ENCODE measurements around the gene ZCCHC14.
"Not testable (repeated sequence)": the region's sequence is repeated elsewhere in the genome, so short reads cannot be mapped to it uniquely, and the experiment has no call there.

ZCCHC14 gene

DNA sequence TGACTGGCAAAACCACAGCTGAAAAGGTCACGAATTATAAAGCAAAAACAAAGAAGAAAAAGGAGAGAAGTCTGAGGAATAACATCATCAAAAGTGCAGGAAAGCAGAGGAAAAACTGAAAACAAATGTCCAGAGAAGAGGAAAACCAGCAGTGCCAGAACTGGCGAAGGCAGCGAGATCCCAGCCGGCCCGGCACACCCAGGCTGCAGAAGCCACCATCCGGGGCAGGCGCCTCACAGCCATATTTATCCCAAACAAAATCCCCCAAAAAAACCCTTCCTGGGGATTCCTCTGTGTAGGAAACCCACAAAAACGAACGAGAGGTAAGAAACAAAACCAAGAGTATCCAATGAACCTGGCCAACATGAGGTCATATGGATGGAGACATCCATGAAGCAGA lies 10.6 kb downstream of the ZCCHC14 start:
- DNase-seq, result no peak

DNA sequence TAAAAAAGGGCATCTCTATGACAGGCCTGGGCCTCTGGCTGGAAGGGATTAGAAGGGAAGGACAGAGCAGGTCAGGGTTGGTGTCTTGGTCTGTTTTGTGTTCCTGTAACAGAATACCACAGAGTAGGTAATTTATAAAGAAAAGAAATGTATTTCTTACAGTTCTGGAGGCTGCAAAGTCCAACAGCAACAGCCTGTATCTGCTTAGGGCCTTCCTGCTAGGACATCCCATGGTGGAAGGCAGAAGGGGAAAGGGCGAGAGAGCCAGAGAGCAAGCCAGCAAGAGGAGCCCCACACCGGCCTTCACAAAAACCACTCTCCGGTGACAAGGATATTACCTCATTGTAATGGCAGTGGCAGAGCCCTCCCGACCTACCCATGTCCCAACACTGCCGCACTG lies 11.1 kb downstream of the ZCCHC14 start:
- DNase-seq, result not testable (repeated sequence)

DNA sequence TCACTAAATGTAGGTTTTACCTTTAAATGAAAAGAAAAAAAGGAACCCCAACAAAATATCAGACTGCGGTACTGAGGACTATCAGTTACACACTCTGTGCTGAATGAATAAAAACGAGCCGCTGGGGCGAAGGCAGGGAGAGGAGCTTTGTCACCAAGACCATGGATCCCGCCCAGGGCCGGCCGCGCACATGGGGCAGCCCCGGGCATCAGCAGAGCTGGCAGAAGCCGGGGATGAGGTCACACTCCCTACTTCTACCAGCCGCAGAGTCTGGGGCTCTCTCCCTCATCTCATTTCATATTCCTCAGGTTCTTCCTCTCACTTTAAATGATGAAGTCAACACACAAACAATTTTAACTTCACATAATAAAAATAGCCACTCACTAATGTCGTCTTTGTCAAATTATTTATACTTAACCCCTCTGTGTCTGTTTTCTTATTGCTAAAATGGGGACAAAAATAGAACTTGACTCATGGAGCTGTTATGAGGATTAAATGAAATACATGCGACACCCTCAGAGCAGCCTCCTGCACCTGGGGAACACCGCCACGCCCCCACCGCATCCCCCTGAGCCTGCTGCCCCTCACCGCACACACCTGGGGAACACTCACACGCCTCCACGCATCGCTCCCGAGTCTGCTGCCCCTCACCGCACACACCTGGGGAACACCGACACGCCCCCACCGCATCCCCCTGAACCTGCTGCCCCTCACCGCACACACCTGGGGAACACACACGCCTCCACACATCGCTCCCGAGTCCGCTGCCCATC lies 15.4 kb downstream of the ZCCHC14 start:
- peak in 50 of 58 donors; percentile 5 to 79 (median 55) for DNase-seq

DNA sequence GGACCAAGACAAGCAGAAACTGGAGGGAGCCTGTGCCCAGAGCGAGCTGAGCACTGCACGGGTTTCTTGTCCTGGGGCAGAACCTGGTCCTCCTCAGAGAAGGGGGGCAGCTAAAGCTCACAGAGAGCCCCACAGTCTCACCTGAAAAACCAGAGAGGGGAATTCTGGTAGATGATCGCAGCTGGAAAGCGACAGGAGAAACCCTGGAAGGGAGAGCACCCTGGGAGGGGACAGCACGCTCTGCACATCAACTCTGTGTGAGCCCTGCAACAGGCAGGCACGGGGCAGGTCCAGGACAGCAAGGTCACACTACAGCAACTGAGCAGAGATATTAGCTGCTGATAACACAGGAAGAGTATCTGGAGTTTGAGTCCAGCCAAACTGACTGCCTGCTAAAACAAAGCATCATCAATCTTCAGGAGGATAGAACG lies 18.2 kb downstream of the ZCCHC14 start:
- no peak for DNase-seq

DNA sequence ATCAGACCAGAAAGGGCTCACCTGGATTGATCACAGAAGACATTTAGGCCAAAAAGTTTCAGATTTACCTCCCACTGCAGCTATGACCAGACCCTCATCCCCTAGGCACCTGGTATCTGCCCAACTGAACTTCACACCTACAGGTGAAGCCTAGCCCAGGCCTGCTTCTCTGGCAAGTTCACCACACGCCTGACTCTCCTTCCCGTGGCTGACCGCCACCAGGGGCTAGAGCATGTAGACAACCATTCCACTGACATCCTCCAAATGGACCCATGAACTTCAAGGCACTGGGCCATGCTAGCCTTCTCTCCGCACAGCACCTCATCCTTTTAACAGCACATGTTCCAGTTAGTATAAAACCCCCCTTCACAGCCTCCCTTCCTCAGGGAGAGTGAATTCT lies 18.8 kb downstream of the ZCCHC14 start:
- DNase-seq, result no peak

DNA sequence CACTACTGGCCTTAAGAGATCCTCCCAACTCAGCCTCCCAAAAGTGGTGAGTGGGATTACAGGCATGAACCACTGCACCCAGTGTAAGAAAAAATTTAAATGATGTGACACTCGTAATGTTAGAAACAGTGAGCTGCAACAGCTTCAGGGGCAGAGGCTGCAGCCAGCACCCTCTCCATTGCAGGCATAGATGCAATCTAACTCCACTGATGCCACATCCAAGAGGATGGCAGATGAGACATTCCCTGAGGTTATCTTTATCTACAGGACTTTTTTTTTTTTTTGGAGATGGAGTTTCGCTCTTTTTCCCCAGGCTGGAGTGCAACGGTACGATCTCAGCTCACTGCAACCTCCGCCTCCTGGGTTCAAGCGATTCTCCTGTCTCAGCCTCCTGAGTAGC lies 19.9 kb downstream of the ZCCHC14 start:
- no peak for DNase-seq

DNA sequence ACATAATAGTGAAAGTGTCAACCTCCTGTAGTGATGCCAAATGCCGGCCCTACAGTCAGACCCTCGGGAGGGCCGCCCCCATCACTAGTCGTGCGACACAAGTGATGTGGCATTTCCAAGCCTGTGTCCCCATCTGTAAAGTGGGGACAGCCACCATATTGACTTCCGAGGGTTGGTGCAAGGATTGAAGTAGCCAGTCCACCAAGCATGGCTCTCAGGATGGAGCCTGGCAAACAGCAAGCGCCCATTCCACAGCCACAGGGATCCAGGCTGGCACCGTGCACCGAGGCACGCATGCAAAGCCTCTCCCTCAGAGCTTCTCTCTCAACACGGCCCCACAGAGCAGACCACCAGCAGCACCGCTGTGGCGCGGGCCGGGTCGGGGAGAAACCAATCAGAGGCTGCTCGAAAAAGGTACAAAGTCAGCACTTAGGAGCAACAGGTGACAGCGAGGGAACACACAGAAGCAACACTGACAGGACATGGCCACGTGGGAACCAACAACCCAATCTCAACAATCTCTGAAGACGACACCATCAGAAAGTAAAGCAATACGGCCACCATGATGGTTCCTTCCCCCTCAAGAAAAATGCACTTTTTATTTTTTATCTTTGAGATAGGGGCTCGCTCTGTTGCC lies 20.6 kb downstream of the ZCCHC14 start:
- DNase-seq, result no peak

DNA sequence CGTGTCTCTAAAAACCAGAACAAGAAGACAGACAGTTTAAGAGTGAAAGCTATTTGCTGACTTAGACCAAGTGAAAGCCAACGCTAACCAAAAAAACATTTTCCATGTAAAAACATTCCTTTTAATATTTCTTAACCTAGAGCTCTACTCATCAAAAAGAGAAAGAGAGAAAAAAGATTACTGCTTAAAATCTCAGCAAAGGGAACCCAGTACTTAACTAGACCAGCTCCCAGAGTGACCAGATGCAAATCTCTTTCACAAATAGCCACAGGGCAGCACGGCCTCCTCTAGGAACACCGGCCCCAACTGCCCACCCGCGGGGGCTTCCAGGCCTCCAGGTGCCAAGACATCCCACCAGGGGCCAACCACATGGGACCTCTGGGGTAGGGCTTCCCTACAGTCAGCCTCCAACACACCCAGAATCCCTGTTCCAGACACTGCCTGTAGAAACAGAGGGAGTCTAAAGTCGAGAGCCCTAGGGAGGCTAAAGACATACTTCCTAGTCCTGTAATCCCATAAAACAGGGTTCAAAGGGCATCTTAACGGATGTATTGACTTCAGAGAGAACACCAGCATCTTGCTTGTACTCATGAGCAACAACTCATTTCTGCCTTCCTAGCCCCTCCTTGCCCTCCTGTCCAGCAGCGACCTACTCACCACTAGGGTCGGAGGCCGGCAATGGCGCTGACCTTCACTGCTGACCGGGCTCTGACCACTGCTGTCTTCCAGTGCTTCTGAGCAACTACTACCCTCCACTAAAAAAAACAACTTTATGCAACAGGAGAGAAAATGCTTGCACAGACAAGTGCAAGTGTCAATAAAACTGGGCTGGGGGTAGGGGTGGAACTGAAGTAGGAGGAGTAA lies 21.3 kb downstream of the ZCCHC14 start:
- no peak for DNase-seq

DNA sequence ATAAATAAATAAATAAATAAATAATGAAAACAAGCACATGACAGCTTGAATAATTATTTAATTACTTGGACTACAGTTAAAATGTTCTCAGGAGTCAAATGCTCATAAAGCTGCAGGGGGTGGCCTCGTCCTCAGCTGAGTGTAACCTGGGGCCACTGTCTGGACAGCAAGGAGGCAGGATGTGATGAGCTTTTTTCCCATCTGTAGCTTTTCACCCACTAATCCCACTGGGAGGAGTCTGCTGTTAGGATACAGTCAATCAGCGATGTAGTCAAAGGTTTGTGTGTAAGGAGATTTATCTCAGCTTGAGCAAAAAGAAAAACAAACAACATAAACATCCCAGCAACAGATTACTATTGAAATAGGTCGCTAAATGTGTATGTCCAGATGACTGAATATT lies 22.5 kb downstream of the ZCCHC14 start:
- no peak for DNase-seq

DNA sequence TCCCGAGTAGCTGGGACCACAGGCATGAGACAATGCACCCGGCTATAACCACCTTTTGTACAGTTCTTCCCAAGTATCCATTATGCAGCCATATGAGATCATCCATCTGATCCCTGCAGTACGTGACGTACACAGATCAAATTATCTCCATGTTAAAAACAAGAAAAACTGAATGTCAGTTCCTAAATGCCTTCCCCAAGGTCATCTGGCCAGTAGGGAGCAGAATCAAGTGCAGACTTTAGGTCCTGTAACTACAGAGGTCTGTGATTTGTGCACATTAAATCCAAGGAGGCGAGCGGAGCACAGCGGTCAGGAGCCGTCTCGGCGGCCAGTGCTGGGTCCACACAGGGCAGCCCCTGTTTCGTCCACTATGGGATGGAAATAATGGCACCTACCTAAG lies 23.7 kb downstream of the ZCCHC14 start:
- DNase-seq, result no peak

DNA sequence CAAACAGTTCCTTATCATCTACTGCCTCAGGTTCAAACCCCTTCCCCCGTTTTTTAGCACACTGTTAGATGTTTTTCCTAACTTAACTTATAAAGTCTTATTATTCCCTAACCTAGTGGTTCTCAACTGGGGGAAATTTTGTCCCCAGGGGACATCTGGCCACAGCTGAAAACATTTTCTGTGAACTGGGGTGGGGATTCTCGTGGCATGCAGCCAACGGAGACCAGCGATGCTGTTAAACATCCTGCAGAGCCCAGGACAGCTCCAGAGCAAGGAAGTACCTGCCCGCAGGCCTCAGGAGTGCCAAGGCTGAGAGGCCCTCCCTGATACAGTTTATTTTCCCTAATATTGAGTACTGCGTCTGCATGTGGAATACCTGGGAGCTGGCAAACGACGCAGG lies 24.3 kb downstream of the ZCCHC14 start:
- DNase-seq, result no peak

DNA sequence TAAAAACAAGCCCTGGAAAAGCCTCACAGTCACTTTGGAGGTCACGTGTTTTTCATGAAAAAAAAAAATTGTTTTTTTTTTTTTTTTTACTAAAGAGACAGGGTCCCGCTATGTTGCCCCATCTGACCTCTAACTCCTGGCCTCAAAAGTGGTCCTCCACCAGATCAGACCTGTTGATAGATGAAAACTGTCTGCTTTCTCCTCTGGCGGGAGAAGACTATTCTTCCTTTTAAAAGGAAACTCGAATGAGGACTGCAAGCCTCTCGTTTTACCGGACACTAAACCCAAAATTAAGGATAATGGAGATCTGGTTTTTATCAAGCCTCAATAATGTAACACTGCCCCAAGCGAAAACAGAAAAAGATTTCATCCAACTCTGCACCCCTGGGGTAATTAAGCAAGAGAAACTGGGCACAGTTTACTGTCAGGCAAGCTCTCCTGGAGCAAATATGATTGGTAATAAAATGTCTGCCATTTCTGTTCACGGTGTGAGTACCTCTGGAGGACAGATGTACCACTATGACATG lies 25.8 kb downstream of the ZCCHC14 start:
- DNase-seq, result no peak

DNA sequence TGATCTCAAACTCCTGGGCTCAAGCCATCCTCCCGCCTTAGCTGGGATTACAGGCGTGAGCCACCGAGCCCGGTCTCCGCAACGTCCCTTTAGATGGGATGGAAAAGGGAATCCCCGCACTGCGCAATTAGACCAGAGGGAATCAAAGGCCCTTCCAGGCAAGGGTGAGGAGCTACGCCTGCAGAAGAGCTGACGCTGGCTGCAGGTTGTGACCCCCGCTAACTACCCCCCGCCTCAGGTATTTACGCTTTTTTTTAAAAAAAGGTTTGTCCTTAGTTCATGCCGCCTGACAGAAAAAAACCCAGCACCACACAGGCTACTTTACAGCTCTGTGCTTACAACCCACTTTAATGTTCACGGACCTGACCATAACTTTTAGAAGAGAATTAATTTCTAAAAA lies 26.9 kb downstream of the ZCCHC14 start:
- no peak for DNase-seq

DNA sequence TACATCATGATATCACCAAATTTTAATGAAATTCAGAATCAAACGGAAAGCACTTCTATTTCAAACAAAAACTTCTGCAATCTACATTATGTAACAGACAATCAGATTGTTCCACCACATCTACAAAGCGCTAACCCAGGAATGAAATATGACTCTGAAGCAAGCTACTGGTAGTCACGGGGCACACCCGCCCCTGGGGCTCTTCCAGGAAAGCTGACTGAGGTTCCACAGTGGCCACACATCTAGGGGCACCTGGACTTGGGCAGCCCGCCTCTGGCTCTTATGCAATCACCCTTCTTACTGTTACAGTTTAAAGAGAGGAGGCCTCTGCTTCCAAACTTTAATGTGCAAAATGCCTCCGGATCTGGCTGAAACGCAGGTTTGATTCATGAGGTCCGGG lies 27.5 kb downstream of the ZCCHC14 start:
- peak in 11 of 58 donors; percentile 5 to 42 (median 18) for DNase-seq

DNA sequence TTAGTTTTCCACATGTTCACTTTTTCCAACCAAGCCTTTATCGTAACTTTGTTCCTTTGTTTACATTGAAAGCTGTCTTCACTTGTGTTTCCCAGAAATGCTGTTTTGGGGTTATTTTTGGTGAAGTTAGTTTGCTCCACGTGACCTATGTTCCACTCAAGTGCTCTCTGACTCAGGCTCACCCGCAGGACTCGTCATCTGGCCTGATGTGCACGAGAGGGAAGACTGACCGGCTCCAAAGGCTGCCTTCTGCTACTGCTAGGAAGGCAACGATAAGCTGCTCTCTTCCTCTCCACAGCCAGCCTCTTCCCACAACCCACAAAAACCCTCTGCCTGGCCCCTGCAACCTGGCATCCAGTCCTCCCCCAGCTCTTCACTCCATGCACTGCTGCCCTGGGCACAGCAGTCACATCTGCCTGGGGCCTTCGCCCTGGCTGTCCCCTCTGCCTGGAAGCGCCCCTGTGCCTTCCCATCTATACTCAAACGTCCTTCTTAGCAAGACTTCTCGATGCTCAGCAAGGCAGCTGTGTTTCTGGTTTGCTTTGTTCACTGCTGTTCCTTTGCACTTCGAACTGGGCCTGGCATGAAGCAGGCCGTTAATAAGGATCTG lies 28.0 kb downstream of the ZCCHC14 start:
- peak in 11 of 58 donors; percentile 7 to 58 (median 15) for DNase-seq

DNA sequence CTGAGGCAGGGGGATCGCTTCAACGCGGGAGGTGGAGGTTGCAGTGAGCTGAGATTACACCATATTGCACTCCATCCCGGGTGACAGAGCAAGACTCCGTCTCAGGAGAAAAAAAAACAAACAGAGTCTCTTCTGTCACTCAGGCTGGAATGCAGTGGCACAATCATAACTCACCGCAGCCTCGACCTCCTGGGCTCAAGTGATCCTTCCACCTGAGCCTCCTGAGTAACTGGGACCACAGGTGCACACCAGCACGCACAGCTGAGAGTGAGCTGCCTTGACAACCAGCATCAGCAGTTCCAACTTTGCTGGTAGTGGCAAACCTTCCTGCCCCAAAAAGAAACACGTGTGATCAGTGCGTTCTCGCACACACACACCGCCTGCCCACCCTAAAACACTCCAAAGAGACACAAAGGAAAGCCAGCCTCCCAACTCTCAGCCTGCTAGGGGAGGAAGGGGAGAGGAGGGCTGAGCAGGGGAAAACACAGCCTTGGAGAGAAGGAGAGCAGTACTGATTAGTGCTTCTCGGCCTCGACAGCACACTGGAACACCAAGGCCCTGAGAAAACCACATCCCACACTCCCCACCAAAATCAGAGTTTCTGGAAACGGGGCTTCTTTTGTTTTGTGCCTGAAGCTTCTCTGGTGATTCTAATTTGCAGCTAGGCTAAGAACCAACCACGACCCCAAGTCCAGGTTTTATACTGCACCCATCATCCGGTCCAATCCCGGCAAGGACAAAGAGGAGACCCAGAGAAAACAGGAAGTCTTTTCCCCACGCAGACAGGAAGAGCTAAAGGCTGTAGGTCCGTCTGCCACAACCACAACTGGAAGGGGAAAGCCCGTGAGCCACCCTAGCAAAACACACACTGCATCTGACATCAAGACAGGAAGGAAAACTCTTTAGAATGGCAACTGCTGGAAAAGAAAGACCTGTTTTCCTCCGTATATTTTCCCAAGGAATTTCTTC lies 28.8 kb downstream of the ZCCHC14 start:
- peak in 5 of 58 donors; percentile 5 to 31 (median 17) for DNase-seq

DNA sequence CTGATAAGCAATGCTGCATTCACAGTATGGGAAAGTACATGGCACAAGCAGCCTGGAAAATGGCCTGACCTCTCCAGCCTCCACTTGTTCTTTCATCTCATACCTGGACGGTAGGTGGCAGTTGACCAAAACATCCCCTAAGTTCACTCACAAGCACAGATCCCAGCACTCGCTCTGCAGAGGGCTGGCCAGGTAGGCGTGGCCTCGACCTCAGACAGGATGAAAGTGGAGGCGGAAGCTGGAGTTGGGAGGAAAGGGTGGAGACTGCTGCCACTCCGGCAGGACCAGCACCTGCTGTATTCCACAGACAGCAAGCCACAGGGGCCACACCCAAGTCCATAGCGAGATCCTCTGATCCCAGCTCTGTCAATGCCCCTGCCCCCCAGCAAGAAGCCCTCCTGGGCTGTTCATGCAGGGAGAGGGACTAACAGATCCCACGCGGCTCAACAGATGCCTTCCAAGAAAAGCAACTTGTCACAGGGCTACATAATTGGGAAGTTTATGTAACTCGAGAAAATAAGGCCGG lies 31.3 kb downstream of the ZCCHC14 start:
- DNase-seq, result peak in 9 of 58 donors; percentile 11 to 45 (median 25)

DNA sequence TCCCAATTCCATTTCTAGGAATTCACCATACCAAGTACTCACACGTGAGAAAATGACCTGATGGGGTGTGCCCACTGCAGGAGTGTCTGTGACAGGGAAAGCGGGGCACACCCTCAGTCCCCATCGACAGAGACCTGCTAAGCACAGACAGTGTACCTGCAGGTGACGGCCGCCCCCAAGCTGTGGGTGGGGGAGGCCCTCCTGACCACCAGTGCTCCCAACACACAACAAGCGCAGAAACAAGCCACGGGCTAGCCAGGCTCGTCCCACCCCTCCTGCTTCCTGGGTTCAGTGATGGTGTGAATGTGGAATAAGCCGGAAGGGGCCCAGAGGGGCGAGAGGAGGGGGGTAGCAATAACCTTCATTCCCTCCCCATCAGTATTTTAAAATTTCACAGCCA lies 31.9 kb downstream of the ZCCHC14 start:
- DNase-seq, result no peak

DNA sequence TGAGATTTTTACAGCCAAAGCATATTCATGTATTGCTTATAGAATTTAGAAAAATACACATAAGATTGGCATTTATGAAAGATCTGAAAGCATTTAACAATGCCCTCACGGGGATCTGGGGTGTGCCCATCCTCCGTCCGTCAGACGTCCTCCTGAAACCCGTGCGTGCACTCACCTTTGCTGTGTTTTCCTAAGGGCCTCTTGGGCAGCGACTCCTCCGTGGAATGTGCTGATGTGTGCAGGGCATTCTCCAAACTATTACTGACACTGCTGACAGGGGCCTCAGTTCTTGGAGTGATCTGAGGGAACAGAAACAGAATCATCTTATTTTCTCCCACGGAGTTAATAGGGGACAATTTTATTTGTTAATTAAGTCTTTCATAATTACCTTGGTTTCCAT lies 33.0 kb downstream of the ZCCHC14 start:
- no peak for DNase-seq

DNA sequence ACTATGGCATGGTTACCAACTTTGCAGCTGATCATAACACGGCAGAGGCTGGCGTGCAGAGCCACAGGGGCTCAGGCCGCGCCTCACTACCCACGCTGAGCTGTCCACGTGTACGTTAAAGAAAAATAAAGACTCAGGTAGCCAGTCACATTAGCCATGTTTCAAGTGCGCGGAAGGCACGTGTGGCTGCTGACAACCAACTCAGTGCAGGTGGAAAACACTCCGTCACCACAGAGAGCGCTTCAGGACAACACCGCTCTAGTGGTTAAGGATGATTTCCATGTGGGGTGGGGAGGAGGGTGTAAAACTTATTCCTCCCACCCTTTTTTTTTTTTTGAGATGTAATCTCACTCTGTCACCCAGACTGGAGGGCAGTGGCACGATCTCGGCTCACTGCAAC lies 33.8 kb downstream of the ZCCHC14 start:
- no peak for DNase-seq

Measured in anterior cingulate cortex (tissue), 58 donors.